ENCODE measurements around the gene CCDC136.

Gene CCDC136

DNA sequence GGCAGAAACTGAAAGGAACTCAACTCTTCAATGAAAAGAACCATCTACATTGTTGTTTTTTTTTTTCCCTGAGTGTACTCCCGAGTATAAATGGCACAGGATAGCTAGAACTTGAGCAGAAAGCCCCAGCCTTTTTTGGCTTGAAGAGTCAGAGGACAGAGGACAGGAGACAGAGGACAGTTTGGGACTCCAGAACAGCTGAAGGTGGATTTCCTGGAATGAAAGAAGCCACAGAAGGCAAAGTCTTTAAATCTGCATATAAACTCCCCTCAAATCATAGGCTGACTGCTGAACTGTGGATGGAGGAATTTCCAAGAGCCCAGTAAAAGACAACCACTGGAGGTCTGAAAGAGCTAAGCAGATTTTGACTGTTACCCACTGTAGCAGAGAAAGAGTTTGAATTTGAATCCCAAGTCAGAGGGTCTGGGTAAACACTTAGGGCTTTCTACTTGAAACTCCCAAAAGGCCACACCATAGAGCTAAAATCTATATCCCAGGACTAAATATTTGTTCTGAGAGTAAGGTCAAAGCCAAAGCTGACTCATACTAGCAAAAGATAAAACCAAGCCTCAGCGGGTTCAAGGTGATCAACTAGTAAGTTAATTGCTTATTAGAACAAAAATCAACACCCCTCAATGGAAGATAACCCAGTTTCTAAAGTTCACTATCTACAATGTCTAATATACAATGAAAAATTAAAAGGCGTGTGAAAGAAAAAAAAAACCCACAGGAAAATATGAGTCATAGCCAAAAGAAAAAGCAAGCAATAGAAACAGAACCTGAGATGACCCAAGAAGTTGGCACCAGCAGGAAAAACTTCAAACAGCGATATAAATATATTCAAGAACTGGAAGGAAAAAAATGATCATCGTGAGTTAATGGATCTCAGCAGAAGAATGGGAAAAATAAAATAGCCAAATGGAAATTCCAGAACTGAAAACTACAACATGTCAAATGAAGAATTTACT lies 14.3 kb upstream of the CCDC136 start:
- FAIRE-seq, result no peak

DNA sequence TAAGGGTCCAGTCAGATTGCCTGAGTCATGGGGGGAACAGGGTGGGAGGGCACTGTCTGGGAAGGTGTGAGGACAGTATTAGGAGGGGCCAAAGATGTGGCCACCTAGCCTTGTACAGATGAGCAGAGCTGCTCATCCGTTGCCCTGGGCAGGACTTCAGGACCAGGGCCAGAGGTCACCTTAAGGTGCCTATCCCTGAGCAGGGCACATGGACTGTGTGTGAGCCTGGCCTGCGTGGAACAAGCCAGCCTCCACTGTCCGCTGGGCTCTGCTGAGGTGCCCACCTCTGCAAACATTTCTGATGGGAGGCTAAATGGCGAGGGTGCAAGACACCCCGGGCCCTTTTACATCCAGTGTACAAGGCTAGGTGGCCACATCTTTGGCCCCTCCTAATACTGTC lies 12.8 kb upstream of the CCDC136 start:
- FAIRE-seq, result no peak

DNA sequence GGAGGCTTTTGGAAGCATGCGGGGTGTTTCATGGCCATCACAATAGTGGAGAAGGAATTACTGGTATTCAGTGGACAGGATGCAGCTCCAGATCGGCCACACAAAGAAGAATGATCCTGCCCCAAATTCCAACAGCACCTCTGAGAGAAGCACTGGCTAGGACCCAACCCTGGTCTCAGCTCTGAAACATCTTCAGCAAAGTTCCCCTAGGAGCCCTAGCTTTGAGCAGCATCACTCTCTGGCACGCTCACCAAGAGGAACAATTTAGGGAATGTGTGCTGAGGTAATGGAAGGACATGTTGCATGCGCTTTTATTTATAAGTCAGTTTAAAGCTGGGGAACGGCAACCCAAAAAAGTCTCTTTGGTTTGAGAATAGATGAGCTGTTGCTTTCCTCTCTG lies 10.6 kb upstream of the CCDC136 start:
- FAIRE-seq, result no peak

GRCh38 chr7:128781851-128782250 lies 9.9 kb upstream of the CCDC136 start:
- FAIRE-seq, result no peak

DNA sequence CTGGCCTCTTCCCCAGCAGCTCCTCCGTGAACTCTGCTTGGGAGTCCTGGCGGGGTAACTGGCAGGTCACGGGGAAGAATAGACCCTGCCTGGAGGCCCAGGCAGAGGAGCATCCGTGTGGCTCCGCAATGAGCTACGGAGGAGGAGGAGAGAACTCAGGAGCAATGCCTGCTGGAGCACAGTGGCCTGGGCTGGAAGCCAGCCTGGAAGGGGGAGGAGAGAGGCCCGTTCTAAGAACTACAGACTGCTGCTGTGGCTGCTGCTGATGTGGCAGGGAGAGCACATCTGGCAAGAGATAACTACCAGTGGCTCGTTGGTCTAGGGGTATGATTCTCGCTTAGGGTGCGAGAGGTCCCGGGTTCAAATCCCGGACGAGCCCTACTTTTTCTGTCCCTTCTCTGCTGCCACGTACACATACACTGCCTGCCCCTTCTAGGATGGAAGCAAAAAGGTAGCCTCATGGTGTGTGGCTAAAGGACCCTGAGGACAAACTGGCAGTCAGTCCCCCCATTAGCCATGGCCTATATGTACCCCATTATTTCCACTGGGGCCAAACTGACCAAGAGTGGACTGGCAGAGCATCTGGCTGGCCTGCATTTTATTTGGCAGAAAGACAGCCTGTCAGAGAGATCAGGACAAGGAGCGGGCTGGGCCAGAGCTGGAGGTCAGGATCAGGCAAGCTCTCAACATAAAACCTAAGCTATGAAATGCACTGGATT lies 8.5 kb upstream of the CCDC136 start:
- no peak for FAIRE-seq

DNA sequence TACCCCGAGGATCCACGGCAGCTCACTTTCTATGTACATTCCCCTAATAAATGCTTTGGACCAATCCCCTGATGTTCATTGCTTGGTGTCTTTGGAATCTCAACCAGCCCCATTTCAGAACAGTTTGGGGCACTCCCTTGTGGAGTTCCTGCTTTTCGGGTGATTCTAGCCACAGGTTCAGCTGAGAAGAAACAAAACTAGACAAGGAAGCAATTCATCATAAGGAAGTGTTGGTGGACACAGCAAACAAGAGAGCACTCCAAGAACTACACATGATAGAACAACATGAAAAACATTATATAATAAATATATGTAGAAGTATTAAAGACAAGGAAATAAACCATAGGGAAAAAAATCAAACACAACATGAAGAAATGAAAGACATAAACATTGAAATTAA lies 6.0 kb upstream of the CCDC136 start:
- no peak for FAIRE-seq

DNA sequence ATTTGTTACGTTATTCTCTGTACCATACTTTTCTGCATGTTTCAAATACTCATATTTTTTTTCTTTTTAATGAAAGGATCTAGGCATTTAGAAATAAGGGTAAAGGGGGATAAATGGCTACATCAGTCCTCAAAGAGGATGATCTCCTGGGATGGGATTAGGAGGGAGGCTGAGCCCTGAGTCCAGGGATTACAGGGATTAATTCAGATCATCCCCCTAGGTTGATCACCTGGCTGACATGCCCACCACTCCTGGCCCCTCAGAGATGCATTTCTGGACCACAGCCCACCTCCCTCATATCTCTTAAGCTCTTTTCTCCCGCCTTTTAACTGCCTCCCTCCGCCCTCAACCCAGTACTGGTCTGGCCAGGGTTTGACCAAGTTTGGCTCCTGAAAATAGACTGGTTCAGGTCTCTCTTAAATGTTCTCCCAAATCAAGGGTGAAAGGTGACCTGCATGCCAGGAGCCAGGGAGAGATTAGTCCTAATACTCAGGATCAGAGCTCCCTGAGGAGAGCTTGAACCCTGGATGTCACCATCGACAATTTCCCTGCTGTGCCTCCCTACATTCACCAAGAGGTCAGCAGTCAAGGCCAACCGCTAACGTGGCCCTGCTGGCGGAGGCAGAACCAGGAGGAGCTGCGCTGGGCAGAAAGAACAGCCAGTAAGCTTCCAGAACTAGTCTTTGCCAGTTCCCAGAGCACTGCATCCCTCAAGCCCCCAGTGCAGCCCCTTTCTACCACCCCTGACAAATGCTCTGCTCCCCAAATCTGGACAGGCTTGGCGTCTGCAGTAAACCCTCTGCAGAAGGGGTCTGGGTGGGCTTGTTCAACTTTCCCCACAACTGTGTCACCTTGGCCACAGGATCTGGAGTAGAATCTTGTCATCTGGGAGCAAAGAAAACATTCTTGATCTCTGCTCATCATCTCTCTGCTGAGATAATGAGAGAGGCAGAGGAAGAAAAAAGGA lies 3.0 kb upstream of the CCDC136 start:
- no peak for FAIRE-seq

DNA sequence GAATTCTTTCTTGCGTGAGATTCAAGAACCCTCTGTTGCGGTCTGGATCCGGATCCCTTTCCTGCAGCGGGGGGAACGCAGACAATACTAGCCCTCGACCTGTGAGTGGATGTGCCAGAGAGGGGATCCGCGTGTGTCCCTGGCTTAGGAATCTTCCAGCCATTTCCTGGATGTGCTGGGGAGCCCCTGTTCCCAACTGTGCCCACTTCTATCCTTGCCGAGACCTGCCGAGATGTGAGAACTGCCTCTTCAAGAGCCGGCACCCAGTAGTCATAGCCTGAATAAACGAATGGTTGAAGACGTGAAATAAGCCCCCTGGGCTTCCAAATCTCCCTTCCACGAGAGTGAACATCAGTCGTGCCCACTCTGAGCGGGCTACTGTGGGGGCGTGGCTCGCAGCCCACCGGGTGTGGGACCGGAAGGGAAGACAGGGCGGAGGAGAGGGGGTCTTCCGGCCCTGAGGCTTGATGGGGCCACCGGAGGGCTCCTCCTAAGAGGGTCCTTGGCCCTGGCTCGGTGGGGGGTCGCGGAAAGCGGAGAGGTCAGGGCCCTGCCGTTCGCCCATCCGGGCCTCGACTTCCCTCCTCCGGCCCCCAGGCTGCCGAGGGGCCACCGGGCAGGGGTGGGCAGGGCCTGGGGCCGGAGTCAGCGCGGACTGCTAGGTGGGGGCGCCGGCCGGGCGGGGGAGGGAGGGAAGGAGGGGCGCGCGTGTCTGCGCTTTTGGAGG lies 1.3 kb upstream of the CCDC136 start:
- FAIRE-seq, result no peak

DNA sequence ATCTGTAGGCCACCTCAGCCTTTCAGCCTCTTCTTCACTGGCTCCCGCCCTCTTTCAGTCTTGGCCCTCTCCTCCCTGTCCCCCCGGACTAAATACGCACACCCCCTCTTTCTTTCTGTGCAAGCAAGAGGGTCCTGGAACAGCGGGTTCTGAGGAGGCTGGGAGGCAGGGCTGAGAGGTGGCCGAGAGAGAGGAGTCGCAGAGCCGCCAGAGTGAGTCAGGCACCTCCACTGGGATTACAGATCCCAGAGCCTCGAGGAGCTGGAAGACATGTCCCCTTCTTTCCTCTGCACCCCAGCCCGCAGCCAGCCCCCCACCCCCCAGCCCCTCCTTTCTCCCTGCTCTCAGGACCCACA lies 182 bp downstream of the CCDC136 start:
- no peak for FAIRE-seq

GRCh38 chr7:128792471-128793180 lies 858 bp downstream of the CCDC136 start:
- no peak for FAIRE-seq

- FAIRE-seq, result no peak
Measured at GRCh38 chr7:128793181-128793547, 1.4 kb downstream of the CCDC136 start.

DNA sequence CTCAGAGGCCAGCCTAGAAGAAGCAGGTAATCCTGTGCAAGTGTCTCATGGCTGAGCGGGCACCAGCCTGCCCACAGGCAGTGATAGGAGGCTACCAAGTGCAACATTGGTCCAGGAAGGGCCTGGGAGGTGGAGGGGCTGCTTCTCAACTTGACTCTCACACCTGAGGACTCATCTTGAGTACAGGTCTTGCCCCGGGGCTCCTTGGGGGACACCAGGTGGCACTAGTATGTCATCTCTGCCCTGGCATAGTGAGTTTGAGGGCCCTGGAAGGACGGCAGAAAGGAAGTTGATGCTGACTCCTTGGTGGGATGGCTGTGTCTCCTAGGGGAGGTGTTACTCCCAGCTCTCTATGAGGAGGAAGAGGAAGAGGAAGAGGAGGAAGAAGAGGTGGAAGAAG lies 2.3 kb downstream of the CCDC136 start:
- no peak for FAIRE-seq

- no peak for FAIRE-seq
Measured at GRCh38 chr7:128794436-128794835, 2.7 kb downstream of the CCDC136 start.

DNA sequence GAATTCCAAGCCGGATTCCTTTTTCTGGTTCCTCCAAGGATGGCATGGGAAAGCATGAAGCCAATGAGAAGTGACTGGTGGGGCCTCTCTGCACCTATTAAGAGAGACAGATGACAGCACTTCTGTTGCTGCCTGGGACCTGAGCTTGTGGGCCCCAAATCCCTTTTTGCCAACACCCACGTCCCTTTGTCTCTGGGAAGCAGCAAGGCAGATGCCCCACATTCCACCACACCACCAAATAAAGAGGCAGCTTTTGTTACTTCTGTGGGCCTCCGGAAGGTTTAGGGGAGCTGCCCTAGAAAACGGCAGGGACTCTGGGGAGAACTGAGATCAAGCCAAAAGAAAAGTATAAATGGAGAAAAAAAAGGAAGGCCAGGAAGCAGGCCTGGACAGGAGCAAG lies 3.4 kb downstream of the CCDC136 start:
- FAIRE-seq, result no peak

DNA sequence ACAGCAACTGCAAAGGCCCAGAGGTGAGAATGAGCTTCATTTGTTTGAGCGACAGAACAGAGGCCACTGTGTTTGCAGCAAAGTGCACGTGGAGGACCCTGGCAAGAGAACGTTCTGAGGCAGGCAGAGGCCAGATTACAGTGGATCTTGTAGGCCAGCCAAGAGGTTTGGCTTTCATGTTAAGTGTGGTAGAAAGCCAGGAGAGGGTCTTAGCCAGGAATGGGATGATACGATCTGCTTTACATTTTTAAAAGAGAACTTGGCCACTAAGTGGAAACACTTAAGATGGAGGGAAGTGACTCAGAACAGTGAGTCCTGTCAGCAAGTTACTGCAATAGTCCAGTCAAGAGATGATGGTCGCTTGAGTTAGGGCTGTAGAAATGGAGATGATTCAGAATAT lies 4.6 kb downstream of the CCDC136 start:
- FAIRE-seq, result no peak

GRCh38 chr7:128799451-128799850 lies 7.7 kb downstream of the CCDC136 start:
- no peak for FAIRE-seq

DNA sequence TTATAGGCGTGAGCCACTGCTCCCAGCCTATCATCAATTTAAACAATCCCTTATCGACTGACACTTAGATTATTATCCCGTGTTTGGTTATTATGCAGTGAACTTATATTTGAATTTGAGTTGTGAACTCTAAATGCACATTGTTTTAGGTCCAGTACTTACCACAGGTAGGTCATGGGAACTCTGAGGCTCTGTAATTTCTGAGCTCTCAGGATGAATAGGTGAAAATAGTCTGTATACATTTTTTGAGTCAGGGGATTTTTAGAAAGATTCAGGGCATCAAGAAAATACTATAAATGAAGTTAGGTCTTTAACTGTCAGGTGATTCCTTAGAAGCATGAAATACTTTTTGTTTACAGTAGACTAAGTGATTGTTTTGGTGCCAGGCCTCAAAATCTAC lies 8.8 kb downstream of the CCDC136 start:
- no peak for FAIRE-seq

GRCh38 chr7:128801003-128801402 lies 9.2 kb downstream of the CCDC136 start:
- FAIRE-seq, result no peak

DNA sequence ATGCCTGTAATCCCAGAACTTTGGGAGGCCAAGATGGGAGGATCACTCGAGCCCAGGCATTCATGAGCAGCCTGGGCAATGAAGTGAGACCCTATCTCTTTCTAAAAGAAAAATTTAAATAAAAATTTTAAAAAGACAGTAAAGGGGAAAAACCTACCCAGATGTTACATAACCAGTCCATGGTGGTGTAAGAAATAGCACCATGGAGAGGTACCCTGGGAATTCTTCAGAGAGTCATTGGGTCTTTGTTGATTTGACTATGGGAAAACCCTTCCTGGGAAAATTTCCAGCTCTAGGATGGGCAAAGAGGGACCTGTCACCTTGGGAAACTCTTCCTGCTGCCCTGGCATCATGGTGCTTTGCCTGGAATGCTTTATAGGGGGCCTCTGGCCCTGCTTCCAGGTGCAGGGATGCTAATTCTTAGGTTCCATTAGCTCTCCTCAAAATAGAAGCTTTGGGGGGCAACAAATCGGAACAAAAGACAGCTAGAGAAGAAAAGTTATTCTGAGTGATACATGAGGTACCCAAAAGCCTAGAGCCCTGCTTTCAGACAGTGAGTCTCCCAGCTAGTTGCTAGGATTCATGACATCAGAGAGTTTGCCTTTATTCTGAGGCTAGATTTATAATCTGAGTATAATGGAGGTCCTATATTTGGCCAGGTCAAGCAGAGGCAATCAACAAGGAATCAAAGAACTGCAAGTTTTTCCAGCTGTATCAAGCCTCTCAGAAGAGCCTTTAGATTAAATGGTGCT lies 10.1 kb downstream of the CCDC136 start:
- no peak for FAIRE-seq

- no peak for FAIRE-seq
Measured at GRCh38 chr7:128804484-128804883, 12.7 kb downstream of the CCDC136 start.

GRCh38 chr7:128805225-128805624 lies 13.5 kb downstream of the CCDC136 start:
- FAIRE-seq, result no peak
